ENCODE data around the gene RACGAP1. TPM values are rescaled to one million over a fixed set of nuclear protein-coding genes. Genes with fewer than 3 reads are reported as not detected.

Gene RACGAP1
- total RNA-seq, 1 experiment from 2014 or later = 147 TPM

- BruUV-seq (replicated peaks) = no TSS peak
- Histone ChIP-seq H3K36me3 (ENCODE audit: control insufficient read depth, insufficient read depth, low read length) (no peaks in the 10 kb centered on the region), H3K27ac (ENCODE audit: low read length) (no peak overlapping the region), H3K27me3 (ENCODE audit: control insufficient read depth, insufficient read depth, low read length) (no peaks in the 10 kb centered on the region), H3K4me3 (ENCODE audit: low read depth in 2 of 2, low read length in 2 of 2) (no peak overlapping the region), H3K4me1 (ENCODE audit: control insufficient read depth, insufficient read depth, low read length) (no peaks in the 10 kb centered on the region), H3K9me3 (ENCODE audit: control insufficient read depth, insufficient read depth, low read depth, low read length) (no peaks in the 10 kb centered on the region)
- intact Hi-C loops (cut with micrococcal nuclease; ENCODE audit: unreplicated experiment) = no loop called here
- ATAC-seq (no peak), DNase-seq (ENCODE audit: low read depth, low spot score) (no peak)
- POLR2A ChIA-PET = no interaction called here
- in situ Hi-C loops (cut with HindIII; ENCODE audit: low pct_unique_long_range_greater_than_20kb, low sequenced_read_pairs) = no loop called here
- CTCF ChIA-PET = interaction anchor here (1.5 kb wide), 1 partner anchor 13 kb away, joined by 5 read pairs; no protein-coding TSS in a partner anchor
- TF ChIP-seq SIN3A (IDR thresholded peaks at IDR 0.05; ENCODE audit: borderline replicate concordance, insufficient read depth, low read depth, low read length) (no peak), POLR2AphosphoS5 (IDR thresholded peaks at IDR 0.05; ENCODE audit: low read depth, low read length) (no peak), REST (IDR thresholded peaks at IDR 0.05; ENCODE audit: insufficient read depth in 1 of 2, low read depth in 2 of 2, low read length in 1 of 2) (no peak), TCF7L2 (IDR thresholded peaks at IDR 0.05; ENCODE audit: low read depth, low read length) (no peak), CTCF (IDR thresholded peaks at IDR 0.05) (no peak)
Measured at GRCh38 chr12:50042693-50043092, 17.4 kb upstream of the RACGAP1 start.

- no TSS peak for BruUV-seq (replicated peaks)
- no peak for ATAC-seq
- Histone ChIP-seq H3K27me3 (ENCODE audit: control insufficient read depth, insufficient read depth, low read length) (no peaks in the 10 kb centered on the region), H3K27ac (ENCODE audit: low read length) (no peak overlapping the region), H3K4me1 (ENCODE audit: control insufficient read depth, insufficient read depth, low read length) (no peaks in the 10 kb centered on the region), H3K36me3 (ENCODE audit: control insufficient read depth, insufficient read depth, low read length) (no peaks in the 10 kb centered on the region), H3K4me3 (ENCODE audit: low read depth in 2 of 2, low read length in 2 of 2) (no peak overlapping the region), H3K9me3 (ENCODE audit: control insufficient read depth, insufficient read depth, low read depth, low read length) (no peaks in the 10 kb centered on the region)
- TF ChIP-seq CTCF (IDR thresholded peaks at IDR 0.05) = no peak
- TF ChIP-seq REST (IDR thresholded peaks at IDR 0.05; ENCODE audit: insufficient read depth in 1 of 2, low read depth in 2 of 2, low read length in 1 of 2) = no peak
- TF ChIP-seq POLR2AphosphoS5 (IDR thresholded peaks at IDR 0.05; ENCODE audit: low read depth, low read length) = no peak
- TF ChIP-seq SIN3A (IDR thresholded peaks at IDR 0.05; ENCODE audit: borderline replicate concordance, insufficient read depth, low read depth, low read length) = no peak
- no peak for TF ChIP-seq TCF7L2 (IDR thresholded peaks at IDR 0.05; ENCODE audit: low read depth, low read length)
- ChIA-PET POLR2A (no interaction called here), CTCF (no interaction called here)
- no peak for DNase-seq (ENCODE audit: low read depth, low spot score)
- in situ Hi-C loops (cut with HindIII; ENCODE audit: low pct_unique_long_range_greater_than_20kb, low sequenced_read_pairs) = no loop called here
- intact Hi-C loops (cut with micrococcal nuclease; ENCODE audit: unreplicated experiment) = no loop called here
Measured at GRCh38 chr12:50041962-50042361, 16.7 kb upstream of the RACGAP1 start.
